AG09309 (cell line): Measurements from ENCODE around the gene OR10H4.

Experiments used
- DNase-seq: peaks from one replicate; pipeline ENCODE4 v3.0.0-alpha.2; 2010; ENCODE audit warnings: low read depth
- H3K4me3 ChIP-seq: 2 replicates; pipeline ENCODE4 v1.5.1; 2011; ENCODE audit warnings: mild to moderate bottlenecking, low read depth, low read length, moderate library complexity; ENCODE audit not compliant: control insufficient read depth
- TF ChIP-seq, protein P1 (sequence below): IDR thresholded peaks from 2 replicates; pipeline ENCODE4 v1.5.1; 2011; ENCODE audit warnings: mild to moderate bottlenecking, low read depth, low read length, inconsistent platforms; ENCODE audit not compliant: insufficient read depth, control insufficient read depth; ENCODE audit errors: missing control alignments

Gene OR10H4

GRCh38 chr19:15913384-15913783 lies 35.4 kb upstream of the OR10H4 start:
- no peak overlapping the region for H3K4me3 ChIP-seq
- DNase-seq, result no peak
- TF ChIP-seq, protein P1, sequence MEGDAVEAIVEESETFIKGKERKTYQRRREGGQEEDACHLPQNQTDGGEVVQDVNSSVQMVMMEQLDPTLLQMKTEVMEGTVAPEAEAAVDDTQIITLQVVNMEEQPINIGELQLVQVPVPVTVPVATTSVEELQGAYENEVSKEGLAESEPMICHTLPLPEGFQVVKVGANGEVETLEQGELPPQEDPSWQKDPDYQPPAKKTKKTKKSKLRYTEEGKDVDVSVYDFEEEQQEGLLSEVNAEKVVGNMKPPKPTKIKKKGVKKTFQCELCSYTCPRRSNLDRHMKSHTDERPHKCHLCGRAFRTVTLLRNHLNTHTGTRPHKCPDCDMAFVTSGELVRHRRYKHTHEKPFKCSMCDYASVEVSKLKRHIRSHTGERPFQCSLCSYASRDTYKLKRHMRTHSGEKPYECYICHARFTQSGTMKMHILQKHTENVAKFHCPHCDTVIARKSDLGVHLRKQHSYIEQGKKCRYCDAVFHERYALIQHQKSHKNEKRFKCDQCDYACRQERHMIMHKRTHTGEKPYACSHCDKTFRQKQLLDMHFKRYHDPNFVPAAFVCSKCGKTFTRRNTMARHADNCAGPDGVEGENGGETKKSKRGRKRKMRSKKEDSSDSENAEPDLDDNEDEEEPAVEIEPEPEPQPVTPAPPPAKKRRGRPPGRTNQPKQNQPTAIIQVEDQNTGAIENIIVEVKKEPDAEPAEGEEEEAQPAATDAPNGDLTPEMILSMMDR, result no peak

- no peak overlapping the region for H3K4me3 ChIP-seq
Measured at GRCh38 chr19:15913830-15914229, 35.0 kb upstream of the OR10H4 start.

GRCh38 chr19:15915109-15915508 lies 33.7 kb upstream of the OR10H4 start:
- TF ChIP-seq, protein P1, result no peak
- no peak for DNase-seq
- no peak overlapping the region for H3K4me3 ChIP-seq

More at GRCh38 chr19:15913830-15914229, 35.0 kb upstream of the OR10H4 start:
- DNase-seq, result no peak
- TF ChIP-seq, protein P1, result no peak

- TF ChIP-seq, protein P1, result no peak
- DNase-seq, result no peak
- H3K4me3 ChIP-seq, result no peak overlapping the region
Measured at GRCh38 chr19:15919243-15919642, 29.6 kb upstream of the OR10H4 start.

- TF ChIP-seq, protein P1, result no peak
- H3K4me3 ChIP-seq, result no peak overlapping the region
- DNase-seq, result no peak
Measured at GRCh38 chr19:15922021-15922420, 26.8 kb upstream of the OR10H4 start.

DNA sequence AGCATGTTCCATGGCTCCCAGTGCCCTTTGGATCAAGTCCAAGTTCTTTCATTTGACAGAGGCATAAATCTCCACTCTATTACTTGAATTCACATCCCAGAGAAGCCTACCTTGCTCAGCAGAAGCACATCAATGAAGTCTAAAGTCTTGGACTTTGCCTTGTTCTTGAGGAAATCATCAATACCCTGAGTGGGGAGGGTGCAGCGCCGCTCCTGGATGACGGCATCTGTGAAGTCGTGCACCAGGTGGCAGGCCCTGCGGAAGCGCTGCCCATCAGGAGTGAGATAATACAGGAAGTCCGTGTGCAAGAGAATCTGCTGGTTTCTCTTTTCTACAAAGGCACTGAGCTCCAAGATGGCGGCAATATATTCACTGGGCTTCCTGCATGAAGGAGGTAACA lies 25.1 kb upstream of the OR10H4 start:
- no peak for DNase-seq
- no peak overlapping the region for H3K4me3 ChIP-seq
- TF ChIP-seq, protein P1, result no peak

DNA sequence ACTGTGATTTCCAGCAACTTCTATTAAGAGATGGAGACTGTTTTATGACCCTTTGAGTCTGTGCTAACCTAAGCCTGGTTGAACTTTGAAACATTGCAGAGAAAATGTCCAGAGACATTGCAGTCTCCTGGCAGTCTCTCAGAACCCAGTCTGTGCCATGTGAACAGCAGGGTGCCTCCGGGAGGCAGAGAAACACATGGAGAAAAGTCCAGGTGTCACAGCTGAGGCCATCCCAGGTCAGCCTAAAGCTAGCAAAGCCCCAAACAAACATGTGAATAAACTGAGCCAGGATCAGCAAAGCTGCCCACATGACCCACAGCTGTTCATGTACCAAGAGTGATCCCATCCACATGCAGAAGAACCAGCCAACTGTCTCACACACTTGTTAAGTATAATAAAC lies 22.3 kb upstream of the OR10H4 start:
- H3K4me3 ChIP-seq, result no peak overlapping the region
- TF ChIP-seq, protein P1, result no peak
- no peak for DNase-seq
